GM23248 (cell line): ENCODE results near the gene HPF1. TPM values are rescaled to one million over a fixed set of nuclear protein-coding genes. Genes with fewer than 3 reads are reported as not detected.

ENCODE experiments used
- DNase-seq: peaks from one replicate; pipeline ENCODE4 v3.0.0-alpha.2; 2015
- H2AFZ ChIP-seq: fragments of 200-600 bp; sonication (generic); 2 replicates; pipeline ENCODE4 v1.6.1; 2016; ENCODE audit warnings: antibody characterized with exemption
- H3F3A ChIP-seq: fragments of 200-600 bp; sonication (generic); 2 replicates; pipeline ENCODE4 v1.6.1; 2016; ENCODE audit warnings: mild to moderate bottlenecking, antibody characterized with exemption, mixed run types; ENCODE audit not compliant: insufficient read depth
- H3K27ac ChIP-seq: fragments of 200-600 bp; sonication (generic); 2 replicates; pipeline ENCODE4 v1.5.1; 2016; ENCODE audit warnings: mild to moderate bottlenecking
- H3K27me3 ChIP-seq: fragments of 200-600 bp; sonication (generic); replicated peaks from 2 replicates; pipeline ENCODE4 v1.6.1; 2016; ENCODE audit warnings: mild to moderate bottlenecking; ENCODE audit not compliant: insufficient read depth
- H3K36me3 ChIP-seq: fragments of 200-600 bp; sonication (generic); 2 replicates; pipeline ENCODE4 v1.6.1; 2016; ENCODE audit warnings: low read depth, mild to moderate bottlenecking
- H3K4me1 ChIP-seq: fragments of 200-600 bp; sonication (generic); 2 replicates; pipeline ENCODE4 v1.6.1; 2016; ENCODE audit warnings: mild to moderate bottlenecking; ENCODE audit not compliant: insufficient read depth
- H3K4me2 ChIP-seq: fragments of 200-600 bp; sonication (generic); one replicate; pipeline ENCODE4 v1.6.1; 2016; ENCODE audit warnings: mild to moderate bottlenecking; ENCODE audit not compliant: unreplicated experiment
- H3K4me3 ChIP-seq: fragments of 200-600 bp; sonication (generic); 2 replicates; pipeline ENCODE4 v1.5.1; 2016; ENCODE audit warnings: mild to moderate bottlenecking
- H3K79me2 ChIP-seq: fragments of 200-600 bp; sonication (generic); 2 replicates; pipeline ENCODE4 v1.6.1; 2016; ENCODE audit warnings: mild to moderate bottlenecking; ENCODE audit not compliant: insufficient read depth
- H3K9ac ChIP-seq: fragments of 200-600 bp; sonication (generic); 2 replicates; pipeline ENCODE4 v1.6.1; 2016; ENCODE audit warnings: mild to moderate bottlenecking
- H3K9me2 ChIP-seq: fragments of 200-600 bp; sonication (generic); 2 replicates; pipeline ENCODE4 v1.6.1; 2016; ENCODE audit warnings: mixed run types, mild to moderate bottlenecking, moderate library complexity; ENCODE audit not compliant: insufficient read depth
- H3K9me3 ChIP-seq: fragments of 200-600 bp; sonication (generic); one replicate; pipeline ENCODE4 v1.6.1; 2017; ENCODE audit warnings: low read depth
- H4K20me1 ChIP-seq: fragments of 200-600 bp; sonication (generic); 2 replicates; pipeline ENCODE4 v1.6.0; 2016; ENCODE audit not compliant: insufficient read depth
- EZH2 ChIP-seq: fragments of 200-600 bp; sonication (generic); IDR thresholded peaks from 2 replicates; pipeline ENCODE4 v1.6.1; 2018; ENCODE audit warnings: antibody characterized with exemption, mild to moderate bottlenecking; ENCODE audit not compliant: insufficient read depth, poor library complexity, severe bottlenecking
- EZH2phosphoT487 ChIP-seq: fragments of 200-600 bp; sonication (generic); IDR thresholded peaks from 2 replicates; pipeline ENCODE4 v1.6.1; 2018; ENCODE audit warnings: antibody characterized with exemption, moderate library complexity, mild to moderate bottlenecking, low read depth; ENCODE audit not compliant: insufficient read depth
- WGBS, 2 experiments: methylation state at CpG; one replicate each; pipeline ENCODE4 v1.1.6; 2015 to 2017; ENCODE audit warnings: low lambda C conversion rate in 2 of 2, low coverage in 1 of 2; ENCODE audit errors: missing lambda C conversion rate in 2 of 2; 5-methylcytosine and 5-hydroxymethylcytosine counted together
- in situ Hi-C: fragments of 300-500 bp; cut with MboI; formaldehyde crosslinking; loops from 2 replicates; pipeline ENCODE4 v1.15.0; 2020
- polyA plus RNA-seq: library from polyadenylated mRNA; unstranded; fragments of >200 nt; fragmentation: Nextera tagmentation; extraction: Ambion mirVana; gene quantifications from 2 replicates; pipeline ENCODE4 v1.2.1, GENCODE V29; 2016
- total RNA-seq: library from RNA; depleted of rRNA; stranded (reverse); fragments of >200 nt; shearing (Covaris generic); gene quantifications from 2 replicates; pipeline ENCODE4 v1.2.3, GENCODE V29; 2014; rRNA removed

The HPF1 gene
- total and polyA plus RNA-seq, 2 experiments from 2014 or later: 40.5 to 54.1 TPM

DNA sequence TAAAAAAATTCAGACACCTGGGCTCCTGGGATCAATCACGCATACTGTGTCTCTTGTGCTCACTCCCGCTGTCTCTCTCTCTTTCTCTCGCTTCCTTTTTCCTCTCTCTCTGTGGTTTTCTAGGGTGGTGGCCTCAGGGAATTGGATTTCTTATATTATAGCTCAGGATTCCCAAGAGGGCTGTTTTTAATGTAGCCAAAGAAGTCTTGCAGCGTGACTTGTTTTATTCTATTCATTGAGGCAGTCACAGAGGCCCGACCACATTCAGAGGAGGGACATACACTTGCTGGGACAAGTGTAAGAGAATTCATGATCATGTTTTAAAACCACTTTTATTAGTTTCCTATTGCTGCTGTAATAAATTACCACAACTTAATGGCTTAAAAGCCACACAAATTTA is 59.4 kb downstream of the HPF1 start:
- DNase-seq: no peak
- Histone ChIP-seq H3K9ac (no peak overlapping the region), H3K79me2 (no peaks in the 10 kb centered on the region), H2AFZ (no peak overlapping the region), H3K9me2 (no peaks in the 10 kb centered on the region), H3K4me1 (no peaks in the 10 kb centered on the region), H3K27ac (no peak overlapping the region), H3K36me3 (peaks cover 20% of the 10 kb centered on the region), H3F3A (no peaks in the 10 kb centered on the region), H3K4me2 (no peak overlapping the region), H3K9me3 (no peaks in the 10 kb centered on the region), H3K27me3 (no peaks in the 10 kb centered on the region), H3K4me3 (no peak overlapping the region), H4K20me1 (no peaks in the 10 kb centered on the region)
- in situ Hi-C loops: no loop called here
- 87 to 93% methylated on average over 5 of the region's 5 CpGs for WGBS, 2 experiments
- TF ChIP-seq EZH2phosphoT487 (no peak), EZH2 (no peak)

DNA sequence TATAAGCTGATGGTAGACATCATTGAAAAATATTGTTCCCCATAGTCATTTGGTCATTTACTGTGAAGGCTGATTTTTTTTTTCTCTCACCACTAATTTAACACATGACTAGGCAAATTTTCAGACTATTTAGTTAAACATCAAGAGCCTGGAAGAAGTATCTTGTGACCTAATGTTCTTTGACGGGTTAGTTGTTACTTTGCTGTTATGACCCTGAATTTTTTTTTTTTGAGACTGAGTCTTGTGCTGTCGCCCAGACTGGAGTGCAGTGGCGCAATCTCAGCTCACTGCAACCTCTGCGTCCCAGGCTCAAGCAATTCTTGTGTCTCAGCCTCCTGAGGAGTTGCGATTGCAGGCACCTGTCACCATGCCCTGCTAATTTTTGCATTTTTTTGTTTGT is 67.0 kb downstream of the HPF1 start:
- no peak overlapping the region for H3K27ac ChIP-seq
- DNase-seq: no peak
- 78 to 81% methylated on average over 5 of the region's 5 CpGs for WGBS, 2 experiments
- H3K79me2 ChIP-seq: no peaks in the 10 kb centered on the region
- in situ Hi-C loops: no loop called here
- no peak overlapping the region for H3K4me2 ChIP-seq
- no peak overlapping the region for H3K9ac ChIP-seq
- TF ChIP-seq EZH2: no peak
- no peak for TF ChIP-seq EZH2phosphoT487
- H3K9me3 ChIP-seq: no peaks in the 10 kb centered on the region
- no peaks in the 10 kb centered on the region for H3F3A ChIP-seq
- H3K9me2 ChIP-seq: no peaks in the 10 kb centered on the region
- H3K4me3 ChIP-seq: no peak overlapping the region
- peaks cover 10% of the 10 kb centered on the region for H3K36me3 ChIP-seq
- H3K27me3 ChIP-seq: no peaks in the 10 kb centered on the region
- H2AFZ ChIP-seq: no peak overlapping the region
- no peaks in the 10 kb centered on the region for H3K4me1 ChIP-seq
- no peaks in the 10 kb centered on the region for H4K20me1 ChIP-seq

- Histone ChIP-seq H3K27me3 (no peaks in the 10 kb centered on the region), H3K4me2 (no peak overlapping the region), H3K4me3 (no peak overlapping the region), H3K9me3 (no peaks in the 10 kb centered on the region), H3K4me1 (no peaks in the 10 kb centered on the region), H3K36me3 (peaks cover 8% of the 10 kb centered on the region), H3F3A (no peaks in the 10 kb centered on the region), H2AFZ (no peak overlapping the region), H4K20me1 (no peaks in the 10 kb centered on the region), H3K79me2 (no peaks in the 10 kb centered on the region), H3K9ac (no peak overlapping the region), H3K27ac (no peak overlapping the region), H3K9me2 (no peaks in the 10 kb centered on the region)
- 97 to 100% methylated on average over 1 of the region's 1 CpG for WGBS, 2 experiments
- no peak for DNase-seq
- TF ChIP-seq EZH2 (no peak), EZH2phosphoT487 (no peak)
- in situ Hi-C loops: no loop called here
These were observed 68.1 kb downstream of the HPF1 start for GRCh38 chr4:169689681-169690080.

DNA sequence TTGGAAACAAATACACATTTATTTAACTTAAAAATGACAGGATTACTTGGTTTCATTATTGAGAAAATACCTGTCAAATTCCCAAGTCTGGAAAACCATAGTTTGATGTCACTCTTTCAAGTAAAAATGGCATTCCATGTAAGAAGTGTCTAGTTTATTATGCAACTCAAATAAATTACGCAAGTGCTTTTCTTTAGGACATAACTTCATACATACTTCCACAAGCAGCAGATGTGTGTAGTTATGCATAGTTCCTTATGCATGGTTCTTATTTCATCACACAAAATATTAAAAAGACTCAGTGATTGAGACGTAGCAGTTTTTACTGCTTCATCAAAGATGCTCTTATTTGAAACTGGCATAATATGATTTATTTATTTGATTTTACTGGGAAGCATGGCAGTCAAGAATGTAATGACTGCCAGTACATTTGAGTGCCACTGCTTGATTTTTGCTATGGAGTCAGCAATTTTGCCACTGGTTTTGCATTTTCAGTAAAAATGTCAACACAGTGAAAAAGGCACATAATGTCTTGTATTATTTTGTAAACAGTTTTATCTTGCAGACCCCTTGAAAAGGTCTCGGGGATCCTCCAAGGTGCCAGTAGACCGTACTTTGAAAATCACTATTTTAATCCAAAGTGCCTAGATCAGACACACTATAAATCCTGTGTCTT is 75.2 kb downstream of the HPF1 start:
- H2AFZ ChIP-seq: no peak overlapping the region
- no peaks in the 10 kb centered on the region for H3F3A ChIP-seq
- DNase-seq: peak; percentile 7
- H3K9me3 ChIP-seq: no peaks in the 10 kb centered on the region
- H3K4me3 ChIP-seq: no peak overlapping the region
- no peaks in the 10 kb centered on the region for H3K27me3 ChIP-seq
- 94 to 95% methylated on average over 4 of the region's 4 CpGs for WGBS, 2 experiments
- TF ChIP-seq EZH2: no peak
- no peak for TF ChIP-seq EZH2phosphoT487
- no peaks in the 10 kb centered on the region for H3K4me1 ChIP-seq
- no peaks in the 10 kb centered on the region for H4K20me1 ChIP-seq
- H3K79me2 ChIP-seq: 0 out of 2 replicates have a peak, but pooled peaks cover 4% of the 10 kb centered on the region
- H3K9me2 ChIP-seq: no peaks in the 10 kb centered on the region
- H3K9ac ChIP-seq: no peak overlapping the region
- in situ Hi-C loops: no loop called here
- H3K4me2 ChIP-seq: no peak overlapping the region
- no peak overlapping the region for H3K27ac ChIP-seq
- no peaks in the 10 kb centered on the region for H3K36me3 ChIP-seq

Other genes starting within 250 kb of the HPF1 start
- 6.7 and 7.6 TPM in 2 replicates for gene NEK1, start 145.4 kb downstream of the HPF1 start, total RNA-seq
- gene NEK1, start 145.4 kb downstream of the HPF1 start, polyA plus RNA-seq: 14.3 and 14.8 TPM in 2 replicates
- gene CLCN3, start 137.4 kb downstream of the HPF1 start, total RNA-seq: 16.4 and 20.4 TPM in 2 replicates
- gene CLCN3, start 137.4 kb downstream of the HPF1 start, polyA plus RNA-seq: 12.1 and 12.2 TPM in 2 replicates